NCI-H2107 treated with DMSO at 0.1 percent for 48 hours (cell line): ENCODE data around the gene TOMM22.
"Not testable (repeated sequence)": the region's sequence is repeated elsewhere in the genome, so short reads cannot be mapped to it uniquely, and the experiment has no call there.

Source experiments
- DNase-seq: peaks from one replicate; lab custom pipeline; 2025; ENCODE audit not compliant: unreplicated experiment; lab: John Stamatoyannopoulos, UW

TOMM22 gene

GRCh38 chr22:38681582-38682335 lies at the start of gene TOMM22:
Gene TOMM22, plus strand, starts transcription at chr22:38681957. Its CDS starts 22 bp downstream, at chr22:38681979.
- DNase-seq: peak; percentile 47

GRCh38 chr22:38632528-38632927 lies 49.2 kb upstream of the TOMM22 start:
- DNase-seq: no peak

GRCh38 chr22:38638216-38638615 lies 43.5 kb upstream of the TOMM22 start:
- no peak for DNase-seq

- no peak for DNase-seq
These were observed 43.0 kb upstream of the TOMM22 start for GRCh38 chr22:38638728-38639127.

- DNase-seq: no peak
These were observed 40.2 kb upstream of the TOMM22 start for GRCh38 chr22:38641476-38642040.

GRCh38 chr22:38644245-38644644 lies 37.5 kb upstream of the TOMM22 start:
- not testable (repeated sequence) for DNase-seq

GRCh38 chr22:38645430-38645829 lies 36.3 kb upstream of the TOMM22 start:
- no peak for DNase-seq

GRCh38 chr22:38649841-38650522 lies 31.8 kb upstream of the TOMM22 start:
- peak; percentile 11 for DNase-seq

GRCh38 chr22:38652859-38653258 lies 28.9 kb upstream of the TOMM22 start:
- no peak for DNase-seq

- no peak for DNase-seq
These were observed 28.0 kb upstream of the TOMM22 start for GRCh38 chr22:38653741-38654140.

- DNase-seq: no peak
These were observed 26.1 kb upstream of the TOMM22 start for GRCh38 chr22:38655519-38656255.

- DNase-seq: peak; percentile 62
These were observed 25.3 kb upstream of the TOMM22 start, which contains the start of the genes CBY1 and FAM227A for GRCh38 chr22:38656256-38657044. Gene CBY1, plus strand, starts transcription at chr22:38656638. Its CDS starts 11,417 bp downstream, at chr22:38668055. Gene FAM227A, minus strand, starts transcription at chr22:38656392. Its CDS starts 6,224 bp downstream, at chr22:38650168.

- DNase-seq: no peak
These were observed 24.5 kb upstream of the TOMM22 start for GRCh38 chr22:38657045-38657909.

- no peak for DNase-seq
These were observed 6.9 kb upstream of the TOMM22 start for GRCh38 chr22:38674888-38675287.

GRCh38 chr22:38675833-38676232 lies 5.9 kb upstream of the TOMM22 start:
- no peak for DNase-seq

- no peak for DNase-seq
These were observed 3.1 kb downstream of the TOMM22 start for GRCh38 chr22:38684895-38685294.

GRCh38 chr22:38685761-38686160 lies 4.0 kb downstream of the TOMM22 start:
- no peak for DNase-seq

GRCh38 chr22:38689651-38690050 lies 7.9 kb downstream of the TOMM22 start:
- no peak for DNase-seq

GRCh38 chr22:38694049-38694448 lies 12.3 kb downstream of the TOMM22 start:
- no peak for DNase-seq
